ENCODE measurements around the gene ZNF346.
A peak's percentile ranks its signal among the peaks of the same experiment; 100 is the strongest.

Gene ZNF346

DNA sequence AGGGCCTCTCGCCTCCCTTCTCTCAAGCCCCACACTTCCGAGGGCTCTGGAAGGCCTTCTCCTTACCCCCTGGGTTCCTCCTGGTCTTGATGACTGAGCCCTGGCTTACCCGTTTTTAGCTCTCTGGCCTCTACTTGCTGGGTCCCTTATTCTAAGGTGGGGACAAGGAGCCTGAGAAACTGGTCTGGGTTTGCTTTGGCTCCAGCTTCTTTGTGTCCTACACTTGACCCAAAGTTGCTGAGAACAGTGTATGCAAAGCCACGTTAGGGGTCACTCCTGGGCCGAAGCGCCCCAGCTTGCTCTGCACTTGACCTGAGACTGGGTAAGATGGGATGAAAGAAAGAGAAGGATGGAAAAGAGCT lies 788 bp downstream of the ZNF346 start:
- no peak for TF ChIP-seq ZBTB7A (IDR thresholded peaks at IDR 0.05; ENCODE audit: low read depth)
- TF ChIP-seq RAD21 (IDR thresholded peaks at IDR 0.05; ENCODE audit: low read depth) = no peak
- TF ChIP-seq, protein P1, sequence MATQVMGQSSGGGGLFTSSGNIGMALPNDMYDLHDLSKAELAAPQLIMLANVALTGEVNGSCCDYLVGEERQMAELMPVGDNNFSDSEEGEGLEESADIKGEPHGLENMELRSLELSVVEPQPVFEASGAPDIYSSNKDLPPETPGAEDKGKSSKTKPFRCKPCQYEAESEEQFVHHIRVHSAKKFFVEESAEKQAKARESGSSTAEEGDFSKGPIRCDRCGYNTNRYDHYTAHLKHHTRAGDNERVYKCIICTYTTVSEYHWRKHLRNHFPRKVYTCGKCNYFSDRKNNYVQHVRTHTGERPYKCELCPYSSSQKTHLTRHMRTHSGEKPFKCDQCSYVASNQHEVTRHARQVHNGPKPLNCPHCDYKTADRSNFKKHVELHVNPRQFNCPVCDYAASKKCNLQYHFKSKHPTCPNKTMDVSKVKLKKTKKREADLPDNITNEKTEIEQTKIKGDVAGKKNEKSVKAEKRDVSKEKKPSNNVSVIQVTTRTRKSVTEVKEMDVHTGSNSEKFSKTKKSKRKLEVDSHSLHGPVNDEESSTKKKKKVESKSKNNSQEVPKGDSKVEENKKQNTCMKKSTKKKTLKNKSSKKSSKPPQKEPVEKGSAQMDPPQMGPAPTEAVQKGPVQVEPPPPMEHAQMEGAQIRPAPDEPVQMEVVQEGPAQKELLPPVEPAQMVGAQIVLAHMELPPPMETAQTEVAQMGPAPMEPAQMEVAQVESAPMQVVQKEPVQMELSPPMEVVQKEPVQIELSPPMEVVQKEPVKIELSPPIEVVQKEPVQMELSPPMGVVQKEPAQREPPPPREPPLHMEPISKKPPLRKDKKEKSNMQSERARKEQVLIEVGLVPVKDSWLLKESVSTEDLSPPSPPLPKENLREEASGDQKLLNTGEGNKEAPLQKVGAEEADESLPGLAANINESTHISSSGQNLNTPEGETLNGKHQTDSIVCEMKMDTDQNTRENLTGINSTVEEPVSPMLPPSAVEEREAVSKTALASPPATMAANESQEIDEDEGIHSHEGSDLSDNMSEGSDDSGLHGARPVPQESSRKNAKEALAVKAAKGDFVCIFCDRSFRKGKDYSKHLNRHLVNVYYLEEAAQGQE (IDR thresholded peaks at IDR 0.05; ENCODE audit: low read depth) = no peak

DNA sequence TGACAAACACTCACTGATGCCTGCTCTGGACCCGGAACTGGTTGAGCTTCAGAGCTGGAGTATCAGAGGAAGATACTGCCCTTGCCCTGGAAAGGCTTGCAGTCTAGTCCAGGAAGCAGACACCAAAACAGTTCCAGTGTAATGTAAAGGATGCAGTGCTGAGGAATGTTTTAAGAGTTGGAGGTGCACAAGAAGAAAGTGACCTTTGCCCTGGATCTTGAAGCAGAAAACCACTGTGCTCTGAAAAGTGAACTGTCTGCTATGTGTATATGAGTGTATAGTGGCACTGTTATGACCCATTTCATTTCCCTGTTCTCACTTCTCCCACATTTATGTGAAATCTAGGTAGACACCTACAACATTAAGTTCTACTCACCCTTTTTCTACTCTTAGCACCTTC lies 2.1 kb downstream of the ZNF346 start:
- no peak for TF ChIP-seq ZBTB7A (IDR thresholded peaks at IDR 0.05; ENCODE audit: low read depth)
- TF ChIP-seq, protein P1 (IDR thresholded peaks at IDR 0.05; ENCODE audit: low read depth) = no peak
- TF ChIP-seq, protein P2, sequence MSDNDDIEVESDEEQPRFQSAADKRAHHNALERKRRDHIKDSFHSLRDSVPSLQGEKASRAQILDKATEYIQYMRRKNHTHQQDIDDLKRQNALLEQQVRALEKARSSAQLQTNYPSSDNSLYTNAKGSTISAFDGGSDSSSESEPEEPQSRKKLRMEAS (IDR thresholded peaks at IDR 0.05) = no peak
- TF ChIP-seq TCF12 (IDR thresholded peaks at IDR 0.05; ENCODE audit: low read depth) = no peak

DNA sequence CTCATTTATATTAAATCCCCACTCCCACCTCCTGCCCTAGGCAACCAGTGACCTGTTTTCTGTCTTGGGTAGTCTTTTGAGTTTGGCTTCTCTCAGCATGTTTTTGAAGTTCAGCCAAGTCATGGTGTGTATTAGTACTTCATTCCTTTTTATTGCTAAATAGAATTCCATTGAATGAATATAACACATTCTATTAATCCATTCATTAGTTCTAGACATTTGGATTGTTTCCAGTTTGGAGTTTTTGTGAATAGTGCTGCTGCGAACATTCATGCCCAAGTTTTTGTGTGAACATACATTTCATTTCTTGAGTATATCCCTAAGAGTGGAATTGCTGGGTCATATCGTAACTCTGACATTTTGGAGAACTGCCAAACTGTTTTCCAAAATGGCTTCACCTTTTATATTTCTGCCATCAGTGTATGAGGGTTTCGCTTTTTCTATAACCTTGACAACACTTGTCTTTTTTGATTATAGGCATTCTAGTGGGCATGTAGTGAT lies 2.7 kb downstream of the ZNF346 start:
- TF ChIP-seq ZBTB7A (IDR thresholded peaks at IDR 0.05; ENCODE audit: low read depth) (no peak), CEBPB (IDR thresholded peaks at IDR 0.05) (peak; percentile 58; the same call in 1 of the 2 replicates), TAF1 (IDR thresholded peaks at IDR 0.05; ENCODE audit: low read depth) (no peak), NFIC (IDR thresholded peaks at IDR 0.05) (peak; percentile 79), TCF12 (IDR thresholded peaks at IDR 0.05; ENCODE audit: low read depth) (no peak), YY1 (IDR thresholded peaks at IDR 0.05; ENCODE audit: low read depth) (no peak), FOXM1 (IDR thresholded peaks at IDR 0.05; ENCODE audit: borderline replicate concordance, low read depth) (no peak)
- TF ChIP-seq, protein P3, sequence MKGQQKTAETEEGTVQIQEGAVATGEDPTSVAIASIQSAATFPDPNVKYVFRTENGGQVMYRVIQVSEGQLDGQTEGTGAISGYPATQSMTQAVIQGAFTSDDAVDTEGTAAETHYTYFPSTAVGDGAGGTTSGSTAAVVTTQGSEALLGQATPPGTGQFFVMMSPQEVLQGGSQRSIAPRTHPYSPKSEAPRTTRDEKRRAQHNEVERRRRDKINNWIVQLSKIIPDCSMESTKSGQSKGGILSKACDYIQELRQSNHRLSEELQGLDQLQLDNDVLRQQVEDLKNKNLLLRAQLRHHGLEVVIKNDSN (IDR thresholded peaks at IDR 0.05) = no peak
- TF ChIP-seq, protein P1 (IDR thresholded peaks at IDR 0.05; ENCODE audit: low read depth) = no peak

DNA sequence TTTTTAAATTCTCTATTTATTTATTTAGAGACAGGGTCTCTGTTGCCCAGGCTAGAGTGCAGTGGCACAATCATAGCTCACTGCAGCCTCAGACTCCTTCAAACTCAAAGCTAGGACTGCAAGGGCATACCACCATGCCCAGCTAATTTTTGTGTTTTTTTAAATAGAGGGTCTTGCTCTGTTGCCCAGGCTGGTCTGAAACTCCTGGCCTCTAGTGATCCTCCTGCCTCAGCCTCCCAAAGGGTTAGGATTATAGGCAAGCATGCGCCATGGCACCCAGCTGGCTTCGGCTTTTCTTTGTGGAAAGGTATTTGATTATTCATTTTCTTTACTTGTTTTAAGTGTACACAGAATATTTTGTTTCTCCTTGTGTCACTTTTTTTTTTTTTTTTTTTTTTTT lies 5.2 kb downstream of the ZNF346 start:
- no peak for TF ChIP-seq RAD21 (IDR thresholded peaks at IDR 0.05; ENCODE audit: low read depth)
- TF ChIP-seq CREB1 (IDR thresholded peaks at IDR 0.05; ENCODE audit: low read depth) = no peak
- TF ChIP-seq YY1 (IDR thresholded peaks at IDR 0.05; ENCODE audit: low read depth) = no peak
- TF ChIP-seq EGR1 (IDR thresholded peaks at IDR 0.05) = no peak
- TF ChIP-seq FOXM1 (IDR thresholded peaks at IDR 0.05; ENCODE audit: borderline replicate concordance, low read depth) = no peak
- TF ChIP-seq TEAD4 (IDR thresholded peaks at IDR 0.05) = no peak
- TF ChIP-seq ZBTB7A (IDR thresholded peaks at IDR 0.05; ENCODE audit: low read depth) = no peak
- no peak for TF ChIP-seq CEBPB (IDR thresholded peaks at IDR 0.05)
- TF ChIP-seq, protein P2 (IDR thresholded peaks at IDR 0.05) = no peak
- no peak for TF ChIP-seq TAF1 (IDR thresholded peaks at IDR 0.05; ENCODE audit: low read depth)
- TF ChIP-seq EP300 (IDR thresholded peaks at IDR 0.05; ENCODE audit: borderline replicate concordance) = no peak
- TF ChIP-seq, protein P1 (IDR thresholded peaks at IDR 0.05; ENCODE audit: low read depth) = no peak
- no peak for TF ChIP-seq TCF12 (IDR thresholded peaks at IDR 0.05; ENCODE audit: low read depth)
- TF ChIP-seq, protein P3 (IDR thresholded peaks at IDR 0.05) = no peak
- no peak for TF ChIP-seq NFIC (IDR thresholded peaks at IDR 0.05)
